Breast epithelium (tissue), 3 donors: ENCODE results near the gene ENTPD2.

ENCODE experiments used
- CTCF ChIP-seq, 3 donors: fragments of 450-650 bp; IDR thresholded peaks; one replicate each; pipeline ENCODE4 v1.5.1; 2016 to 2017; ENCODE audit warnings: antibody characterized with exemption in 3 of 3, mild to moderate bottlenecking in 3 of 3, moderate library complexity in 3 of 3
- POLR2A ChIP-seq: fragments of 450-650 bp; IDR thresholded peaks from one replicate; pipeline ENCODE4 v1.6.1; 2016; ENCODE audit warnings: antibody characterized with exemption, mild to moderate bottlenecking, moderate library complexity
- POLR2AphosphoS5 ChIP-seq, 3 donors: sonication (generic); formaldehyde crosslinking; IDR thresholded peaks; one replicate each; pipeline ENCODE4 v1.6.1; 2017; ENCODE audit warnings: antibody characterized with exemption in 3 of 3

DNA sequence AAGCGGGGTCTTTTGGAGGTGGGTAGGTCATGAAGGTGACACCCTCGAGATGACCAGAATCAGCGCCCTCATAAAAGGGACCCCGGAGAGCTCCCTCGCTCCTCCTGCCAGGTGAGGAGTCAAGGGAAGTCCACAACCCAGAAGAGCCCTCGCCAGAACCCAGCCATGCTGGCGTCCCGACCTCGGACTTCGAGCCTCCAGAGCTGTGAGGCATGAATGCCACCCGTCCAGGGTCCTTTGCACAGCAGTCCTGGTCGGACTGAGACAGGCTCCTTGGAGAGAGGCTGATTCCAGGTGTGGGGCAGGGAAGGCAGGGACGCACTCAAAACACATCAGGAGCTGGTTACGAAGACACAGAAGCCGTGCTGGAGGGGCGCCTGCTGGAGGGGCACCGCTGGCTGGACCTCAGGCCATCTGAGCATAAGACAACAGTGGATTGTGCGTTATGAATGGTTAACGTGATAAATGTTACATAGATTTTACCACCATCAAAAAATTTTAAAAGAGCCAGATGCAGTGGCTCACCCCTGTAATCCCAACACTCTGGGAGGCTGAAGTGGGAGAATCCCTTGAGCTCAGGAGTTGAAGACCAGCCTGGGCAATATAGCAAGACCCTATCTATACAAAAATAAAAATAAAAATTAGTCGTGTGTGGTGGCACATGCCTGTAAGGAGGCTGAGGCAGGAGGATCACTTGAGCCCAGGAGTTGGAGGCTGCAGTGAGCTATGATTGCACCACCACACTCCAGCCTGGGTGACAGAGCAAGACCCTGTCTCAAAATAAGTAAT, 51.8 kb downstream of the ENTPD2 start:
- no peak for TF ChIP-seq CTCF (IDR thresholded peaks at IDR 0.05)
- no peak for TF ChIP-seq POLR2A
- TF ChIP-seq POLR2AphosphoS5 (IDR thresholded peaks at IDR 0.05): no peak
